Measurements from ENCODE around the gene SLC36A4. TPM values are rescaled to one million over a fixed set of nuclear protein-coding genes. Genes with fewer than 3 reads are reported as not detected.

SLC36A4 gene
- polyA plus RNA-seq, 4 donors: 0.45 to 4.9 (median 2.4) TPM

DNA sequence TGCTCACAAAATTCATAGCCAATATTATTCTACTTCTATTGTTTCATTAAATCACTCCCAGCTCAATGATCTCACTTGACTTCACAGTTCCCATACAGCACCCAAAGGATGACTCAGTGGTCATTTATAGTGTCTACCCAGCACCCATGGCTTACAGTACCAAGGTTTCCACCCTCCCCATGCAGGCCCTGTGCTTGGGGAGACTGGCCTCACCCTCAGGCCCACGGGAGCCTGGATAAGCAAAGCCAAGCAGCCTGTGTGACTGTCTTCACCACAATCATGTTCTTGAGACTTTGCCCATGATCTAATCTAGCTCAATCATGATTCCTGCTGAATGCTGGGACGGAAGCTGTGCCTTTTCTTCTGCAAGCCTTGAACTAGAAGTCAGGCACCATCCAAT is 97.6 kb downstream of the SLC36A4 start:
- Histone ChIP-seq H3K9me3 (ENCODE audit: control insufficient read depth in 2 of 2, insufficient read depth in 1 of 2, low read depth in 1 of 2, low read length in 1 of 2) (no peaks in the 10 kb centered on the region), H3K27me3 (ENCODE audit: control insufficient read depth in 3 of 3, insufficient read depth in 3 of 3, low read length in 3 of 3) (no peaks in the 10 kb centered on the region), H3K4me3 (ENCODE audit: low read depth in 1 of 3, low read length in 3 of 3) (no peak overlapping the region), H3K36me3 (ENCODE audit: control insufficient read depth in 3 of 3, insufficient read depth in 2 of 3, low read depth in 1 of 3, low read length in 3 of 3) (no peaks in the 10 kb centered on the region), H3K27ac (ENCODE audit: low read depth in 1 of 3, low read length in 2 of 3) (no peak overlapping the region), H3K4me1 (ENCODE audit: control insufficient read depth in 3 of 3, insufficient read depth in 2 of 3, low read depth in 1 of 3, low read length in 2 of 3) (no peaks in the 10 kb centered on the region)
- DNase-seq: no peak
- 13 to 43% (median 21%) methylated on average over 2 of the region's 2 CpGs for WGBS, 3 donors
- no peak for FAIRE-seq

DNA sequence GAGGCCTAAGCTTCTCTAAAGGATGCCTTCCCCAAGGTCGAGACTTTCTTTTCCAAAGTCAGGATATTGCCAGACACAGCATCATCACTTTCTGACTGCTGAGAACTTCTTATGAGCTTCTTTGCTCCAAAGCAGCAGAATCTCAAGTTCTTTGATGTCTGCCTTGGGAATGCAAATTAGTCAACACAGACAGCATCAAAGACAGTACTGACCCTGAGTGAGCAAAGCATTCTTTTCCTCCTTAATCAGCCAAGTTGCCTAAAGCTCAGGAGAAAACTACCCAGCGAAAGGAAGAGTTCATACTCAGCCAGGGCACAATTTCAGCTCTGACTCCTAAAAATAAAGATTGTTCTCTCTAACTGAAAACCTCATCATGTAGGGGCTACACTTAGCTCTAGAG is 98.0 kb downstream of the SLC36A4 start:
- H3K9me3 ChIP-seq (ENCODE audit: control insufficient read depth in 2 of 2, insufficient read depth in 1 of 2, low read depth in 1 of 2, low read length in 1 of 2): no peaks in the 10 kb centered on the region
- WGBS, 3 donors: 70 to 83% (median 78%) methylated on average over 2 of the region's 2 CpGs
- H3K4me3 ChIP-seq (ENCODE audit: low read depth in 1 of 3, low read length in 3 of 3): no peak overlapping the region
- no peaks in the 10 kb centered on the region for H3K36me3 ChIP-seq (ENCODE audit: control insufficient read depth in 3 of 3, insufficient read depth in 2 of 3, low read depth in 1 of 3, low read length in 3 of 3)
- H3K27ac ChIP-seq (ENCODE audit: low read depth in 1 of 3, low read length in 2 of 3): no peak overlapping the region
- DNase-seq (no peak), FAIRE-seq (no peak)
- H3K4me1 ChIP-seq (ENCODE audit: control insufficient read depth in 3 of 3, insufficient read depth in 2 of 3, low read depth in 1 of 3, low read length in 2 of 3): no peaks in the 10 kb centered on the region
- H3K27me3 ChIP-seq (ENCODE audit: control insufficient read depth in 3 of 3, insufficient read depth in 3 of 3, low read length in 3 of 3): no peaks in the 10 kb centered on the region

Other genes with a start within 250 kb of the SLC36A4 start
- not detected for gene MTNR1B, start 228.3 kb downstream of the SLC36A4 start, polyA plus RNA-seq
- gene DEUP1, start 132.8 kb upstream of the SLC36A4 start, polyA plus RNA-seq: under 1 TPM in 2 of 4 donors, not detected in 2; 0.03 to 0.68 TPM

All from small intestine (tissue), 7 donors.